Left lobe of liver (tissue), 2 donors: ENCODE data around the gene CEP250. TPM values are rescaled to one million over a fixed set of nuclear protein-coding genes. Genes with fewer than 3 reads are reported as not detected.
A peak's percentile ranks its signal among the peaks of the same experiment; 100 is the strongest.
"Not testable (repeated sequence)": the region's sequence is repeated elsewhere in the genome, so short reads cannot be mapped to it uniquely, and the experiment has no call there.

Experiments used
- ATAC-seq: fragments of 200-7000 bp; cut with Tn5 transposase; one replicate; pipeline ENCODE4 v1.9.1; 2020; ENCODE audit warnings: mild to moderate bottlenecking, moderate library complexity
- DNase-seq: peaks from one replicate; pipeline ENCODE4 v3.0.0-alpha.2; 2020; ENCODE audit warnings: low spot score
- total RNA-seq: library from RNA; stranded (reverse); gene quantifications from one replicate; pipeline ENCODE4 v1.2.1, GENCODE V29; 2021
- donor health status: DM: no; HTN: no; CAD: no; lungs with moderate emphysema.
- donor health status: DM: no; HTN: yes; CAD: no.

Gene CEP250
- total RNA-seq, 1 donor from 2014 or later = 14.6 TPM

- no peak for DNase-seq
- ATAC-seq = no peak
Measured at GRCh38 chr20:35515949-35516645, 60.7 kb downstream of the CEP250 start.

GRCh38 chr20:35517125-35517524 lies 61.7 kb downstream of the CEP250 start:
- ATAC-seq (no peak), DNase-seq (no peak)

DNA sequence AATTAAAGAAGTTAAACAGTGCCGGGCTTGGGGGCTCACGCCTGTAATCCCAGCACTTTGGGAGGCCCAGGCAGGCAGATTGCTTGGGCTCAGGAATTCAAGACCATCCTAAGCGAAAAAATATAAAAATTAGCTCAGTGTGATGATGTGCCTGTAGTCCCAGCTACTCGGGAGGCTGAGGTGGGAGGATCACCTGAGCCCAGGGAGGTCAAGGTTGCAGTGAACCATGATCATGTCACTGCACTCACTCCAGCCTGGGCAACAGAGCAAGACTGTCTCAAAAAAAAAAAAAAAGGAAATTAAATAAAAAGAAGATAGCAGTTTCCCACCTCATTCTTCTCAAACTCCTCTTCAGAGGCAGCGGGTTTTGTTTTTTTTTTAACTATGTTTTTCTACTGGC lies 62.4 kb downstream of the CEP250 start:
- ATAC-seq, DNase-seq: not testable (repeated sequence)

DNA sequence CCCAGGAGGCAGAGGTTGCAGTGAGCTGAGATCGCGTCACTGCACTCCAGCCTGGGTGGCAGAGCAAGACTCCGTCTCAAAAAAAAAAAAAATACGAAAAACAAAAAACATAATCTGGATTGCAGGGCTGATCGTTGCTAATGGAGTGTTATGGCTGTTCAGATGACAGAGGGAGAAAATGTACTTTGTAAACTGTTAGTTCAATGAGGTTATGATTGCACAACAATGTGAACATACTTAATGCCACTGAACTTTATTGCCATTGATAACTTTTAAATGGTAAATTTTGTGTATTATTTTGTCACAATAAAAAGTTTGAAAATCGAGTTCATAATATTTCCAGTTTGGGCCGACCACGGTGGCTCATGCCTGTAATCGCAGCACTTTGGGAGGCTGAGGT lies 63.6 kb downstream of the CEP250 start:
- no peak for ATAC-seq

GRCh38 chr20:35523298-35523888 lies 68.0 kb downstream of the CEP250 start:
- peak; percentile 89 for ATAC-seq
- DNase-seq = no peak

More for the DNA sequence above, 63.6 kb downstream of the CEP250 start:
- no peak for DNase-seq

DNA sequence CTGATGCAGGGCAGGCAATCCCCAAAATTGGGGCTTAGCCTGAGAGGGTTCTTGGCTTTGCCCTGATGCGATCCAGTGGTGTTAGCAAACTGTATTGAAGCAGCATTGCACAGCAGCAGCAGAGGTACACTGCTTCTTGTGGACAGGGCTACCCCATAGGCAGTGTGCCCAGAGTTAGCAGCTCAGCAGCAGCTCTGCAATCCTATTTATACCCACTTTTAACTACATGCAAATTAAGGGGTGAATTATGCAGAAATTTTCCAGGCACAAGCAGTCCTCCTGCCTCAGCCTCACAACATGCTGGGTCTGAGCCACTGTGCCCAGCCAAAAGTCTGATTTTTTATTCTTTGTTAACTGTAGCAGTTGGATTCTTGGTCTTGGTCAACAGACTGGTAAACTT lies 70.2 kb downstream of the CEP250 start:
- DNase-seq = no peak
- no peak for ATAC-seq

GRCh38 chr20:35527122-35527769 lies 71.8 kb downstream of the CEP250 start:
- ATAC-seq (no peak), DNase-seq (no peak)

- DNase-seq (no peak), ATAC-seq (no peak)
Measured at GRCh38 chr20:35529552-35529951, 74.2 kb downstream of the CEP250 start, which contains the start of gene C20orf173. C20orf173 (minus strand) TSS chr20:35529652; CDS start chr20:35529373, 279 bp downstream.

- DNase-seq (no peak), ATAC-seq (no peak)
Measured at GRCh38 chr20:35539756-35540212, 84.4 kb downstream of the CEP250 start.

DNA sequence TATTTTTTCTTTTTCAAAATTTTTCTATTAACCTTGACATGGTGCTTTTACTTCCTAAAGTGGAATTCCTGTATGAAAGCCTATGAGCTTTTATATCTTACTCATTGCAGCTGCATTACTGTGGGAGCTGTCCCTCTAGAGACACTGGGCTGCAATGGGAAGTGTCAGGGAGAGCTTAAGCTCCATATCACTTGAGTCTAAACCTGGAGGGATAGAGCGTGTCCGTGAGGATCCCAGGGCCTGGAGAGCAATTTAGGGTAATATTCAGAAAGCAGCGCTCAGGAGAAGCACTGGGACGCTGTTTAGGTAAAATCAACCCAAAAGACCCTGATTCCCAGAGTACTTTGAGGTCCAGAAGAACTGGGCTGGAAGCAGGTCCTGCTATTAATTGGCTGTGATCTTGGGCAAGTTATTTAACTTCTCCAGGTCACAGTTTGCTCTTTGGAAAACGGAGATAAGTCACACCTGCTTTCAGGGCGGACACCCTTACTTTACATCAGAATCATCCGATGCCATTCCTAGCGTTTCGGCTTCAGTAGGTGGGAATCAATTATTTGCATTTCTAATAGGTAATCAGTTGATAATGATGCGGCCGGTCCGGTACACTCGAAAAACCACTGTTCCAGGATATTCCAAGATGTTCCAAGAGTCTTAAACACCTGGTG lies 85.9 kb downstream of the CEP250 start:
- ATAC-seq (no peak), DNase-seq (no peak)

GRCh38 chr20:35541783-35542662 lies 86.6 kb downstream of the CEP250 start, which contains the start of gene ERGIC3:
ERGIC3 (plus strand) TSS chr20:35542078; CDS start chr20:35542098, 20 bp downstream.
- peak; percentile 97 for DNase-seq
- peak; percentile 99 for ATAC-seq

GRCh38 chr20:35542990-35543389 lies 87.6 kb downstream of the CEP250 start:
- no peak for DNase-seq
- ATAC-seq = no peak

DNA sequence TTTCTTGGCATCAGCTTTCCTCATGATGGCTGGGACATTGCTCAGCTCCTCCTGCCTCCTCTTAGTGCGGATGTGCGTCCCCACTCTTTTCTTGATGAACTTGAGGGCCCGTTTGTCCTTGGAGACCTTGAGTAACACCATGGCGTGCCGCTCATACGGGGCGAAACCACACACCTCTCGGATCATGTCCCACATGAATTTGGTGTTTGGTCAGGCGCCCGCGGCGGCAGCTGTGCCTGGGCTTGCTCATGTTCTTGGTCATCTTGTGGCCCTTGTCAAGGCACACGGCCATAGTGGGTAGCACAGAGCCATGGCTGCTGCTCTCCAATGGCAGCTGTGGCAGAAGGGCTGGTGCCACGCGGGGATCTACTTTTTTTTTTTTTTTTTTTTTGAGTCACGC lies 89.0 kb downstream of the CEP250 start:
- no peak for ATAC-seq
- DNase-seq = no peak

GRCh38 chr20:35544941-35545340 lies 89.5 kb downstream of the CEP250 start:
- DNase-seq, ATAC-seq: not testable (repeated sequence)

GRCh38 chr20:35546127-35546526 lies 90.7 kb downstream of the CEP250 start:
- DNase-seq (no peak), ATAC-seq (no peak)

- no peak for ATAC-seq
- no peak for DNase-seq
Measured at GRCh38 chr20:35547329-35547728, 91.9 kb downstream of the CEP250 start.

GRCh38 chr20:35551503-35551902 lies 96.1 kb downstream of the CEP250 start:
- no peak for ATAC-seq
- no peak for DNase-seq

GRCh38 chr20:35552914-35553313 lies 97.5 kb downstream of the CEP250 start:
- ATAC-seq = no peak
- DNase-seq = no peak

DNA sequence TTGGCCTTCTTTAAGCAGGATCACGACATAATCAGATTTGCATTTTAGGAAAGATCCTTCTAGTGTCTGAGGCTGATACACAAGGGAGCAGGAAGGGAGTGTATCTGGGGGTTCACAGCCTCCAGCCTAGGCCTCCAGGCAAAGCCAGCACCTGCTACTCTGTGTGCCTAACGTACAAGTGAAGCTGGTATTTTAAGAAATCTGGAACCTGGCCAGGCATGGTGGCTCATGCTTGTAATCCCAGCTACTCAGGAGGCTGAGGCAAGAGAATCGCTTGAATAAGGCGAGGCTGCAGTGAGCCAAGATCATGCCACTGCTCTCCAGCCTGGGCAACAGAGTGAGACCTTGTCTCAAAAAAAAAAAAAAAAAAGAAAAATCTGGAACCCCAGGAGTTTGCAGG lies 100.1 kb downstream of the CEP250 start:
- DNase-seq, ATAC-seq: not testable (repeated sequence)

GRCh38 chr20:35555951-35556645 lies 100.7 kb downstream of the CEP250 start:
- no peak for DNase-seq
- no peak for ATAC-seq
